ENCODE measurements around the gene DAND5. TPM values are rescaled to one million over a fixed set of nuclear protein-coding genes. Genes with fewer than 3 reads are reported as not detected.

The DAND5 gene
- total RNA-seq, 2 donors from 2014 or later: 1.8 TPM; not detected in 1

GRCh38 chr19:12990431-12990830 lies 21.1 kb downstream of the DAND5 start:
- Histone ChIP-seq H3K4me1 (replicated peaks) (no peaks in the 10 kb centered on the region), H3K36me3 (no peaks in the 10 kb centered on the region), H3K27me3 (replicated peaks; ENCODE audit: insufficient read depth) (no peaks in the 10 kb centered on the region), H3K4me3 (no peak overlapping the region), H3K9me3 (no peaks in the 10 kb centered on the region), H3K27ac (no peak overlapping the region)
- 43% methylated on average over 22 of the region's 22 CpGs for WGBS
- DNase-seq (ENCODE audit: low spot score): no peak
- no peak for TF ChIP-seq POLR2A (IDR thresholded peaks at IDR 0.05)
- TF ChIP-seq CTCF (IDR thresholded peaks at IDR 0.05): no peak
- no peak for TF ChIP-seq POLR2AphosphoS5 (IDR thresholded peaks at IDR 0.05)
- intact Hi-C loops (cut with DNase I): no loop called here

GRCh38 chr19:12990853-12991252 lies 21.5 kb downstream of the DAND5 start:
- intact Hi-C loops (cut with DNase I): no loop called here
- DNase-seq (ENCODE audit: low spot score): no peak
- H3K27ac ChIP-seq: peak overlapping the region in 1 of 2 donors; percentile 34
- 87% methylated on average over 3 of the region's 3 CpGs for WGBS
- no peaks in the 10 kb centered on the region for H3K4me1 ChIP-seq (replicated peaks)
- H3K9me3 ChIP-seq: no peaks in the 10 kb centered on the region
- no peak overlapping the region for H3K4me3 ChIP-seq
- TF ChIP-seq CTCF (IDR thresholded peaks at IDR 0.05): no peak
- TF ChIP-seq POLR2AphosphoS5 (IDR thresholded peaks at IDR 0.05): no peak
- TF ChIP-seq POLR2A (IDR thresholded peaks at IDR 0.05): no peak
- H3K36me3 ChIP-seq: no peaks in the 10 kb centered on the region
- H3K27me3 ChIP-seq (replicated peaks; ENCODE audit: insufficient read depth): no peaks in the 10 kb centered on the region

GRCh38 chr19:12991296-12991695 lies 21.9 kb downstream of the DAND5 start:
- Histone ChIP-seq H3K4me1 (replicated peaks) (no peaks in the 10 kb centered on the region), H3K9me3 (no peaks in the 10 kb centered on the region), H3K4me3 (no peak overlapping the region), H3K27ac (peak overlapping the region in 1 of 2 donors; percentile 34), H3K36me3 (no peaks in the 10 kb centered on the region), H3K27me3 (replicated peaks; ENCODE audit: insufficient read depth) (no peaks in the 10 kb centered on the region)
- no peak for DNase-seq (ENCODE audit: low spot score)
- 85% methylated on average over 5 of the region's 5 CpGs for WGBS
- TF ChIP-seq POLR2AphosphoS5 (IDR thresholded peaks at IDR 0.05): peak; percentile 74
- TF ChIP-seq POLR2A (IDR thresholded peaks at IDR 0.05): no peak
- TF ChIP-seq CTCF (IDR thresholded peaks at IDR 0.05): no peak
- intact Hi-C loops (cut with DNase I): no loop called here

- Histone ChIP-seq H3K36me3 (no peaks in the 10 kb centered on the region), H3K27ac (peak overlapping the region in 1 of 2 donors; percentile 8), H3K4me1 (replicated peaks) (no peaks in the 10 kb centered on the region), H3K27me3 (replicated peaks; ENCODE audit: insufficient read depth) (no peaks in the 10 kb centered on the region), H3K9me3 (no peaks in the 10 kb centered on the region), H3K4me3 (no peak overlapping the region)
- DNase-seq (ENCODE audit: low spot score): no peak
- intact Hi-C loops (cut with DNase I): no loop called here
- no peak for TF ChIP-seq POLR2A (IDR thresholded peaks at IDR 0.05)
- TF ChIP-seq CTCF (IDR thresholded peaks at IDR 0.05): no peak
- no peak for TF ChIP-seq POLR2AphosphoS5 (IDR thresholded peaks at IDR 0.05)
- WGBS: 95% methylated on average over 11 of the region's 11 CpGs
Observed at GRCh38 chr19:12992729-12993128, 23.4 kb downstream of the DAND5 start.

GRCh38 chr19:12993562-12993961 lies 24.2 kb downstream of the DAND5 start:
- TF ChIP-seq CTCF (IDR thresholded peaks at IDR 0.05) (no peak), POLR2AphosphoS5 (IDR thresholded peaks at IDR 0.05) (no peak), POLR2A (IDR thresholded peaks at IDR 0.05) (no peak)
- intact Hi-C loops (cut with DNase I): no loop called here
- Histone ChIP-seq H3K27me3 (replicated peaks; ENCODE audit: insufficient read depth) (no peaks in the 10 kb centered on the region), H3K27ac (peak overlapping the region in 1 of 2 donors; percentile 30), H3K4me1 (replicated peaks) (peaks cover 3% of the 10 kb centered on the region), H3K4me3 (no peak overlapping the region), H3K9me3 (no peaks in the 10 kb centered on the region), H3K36me3 (no peaks in the 10 kb centered on the region)
- 48% methylated on average over 7 of the region's 7 CpGs for WGBS
- no peak for DNase-seq (ENCODE audit: low spot score)
